ENCODE measurements around the gene MRPL12.
A peak's percentile ranks its signal among the peaks of the same experiment; 100 is the strongest.

The MRPL12 gene

DNA sequence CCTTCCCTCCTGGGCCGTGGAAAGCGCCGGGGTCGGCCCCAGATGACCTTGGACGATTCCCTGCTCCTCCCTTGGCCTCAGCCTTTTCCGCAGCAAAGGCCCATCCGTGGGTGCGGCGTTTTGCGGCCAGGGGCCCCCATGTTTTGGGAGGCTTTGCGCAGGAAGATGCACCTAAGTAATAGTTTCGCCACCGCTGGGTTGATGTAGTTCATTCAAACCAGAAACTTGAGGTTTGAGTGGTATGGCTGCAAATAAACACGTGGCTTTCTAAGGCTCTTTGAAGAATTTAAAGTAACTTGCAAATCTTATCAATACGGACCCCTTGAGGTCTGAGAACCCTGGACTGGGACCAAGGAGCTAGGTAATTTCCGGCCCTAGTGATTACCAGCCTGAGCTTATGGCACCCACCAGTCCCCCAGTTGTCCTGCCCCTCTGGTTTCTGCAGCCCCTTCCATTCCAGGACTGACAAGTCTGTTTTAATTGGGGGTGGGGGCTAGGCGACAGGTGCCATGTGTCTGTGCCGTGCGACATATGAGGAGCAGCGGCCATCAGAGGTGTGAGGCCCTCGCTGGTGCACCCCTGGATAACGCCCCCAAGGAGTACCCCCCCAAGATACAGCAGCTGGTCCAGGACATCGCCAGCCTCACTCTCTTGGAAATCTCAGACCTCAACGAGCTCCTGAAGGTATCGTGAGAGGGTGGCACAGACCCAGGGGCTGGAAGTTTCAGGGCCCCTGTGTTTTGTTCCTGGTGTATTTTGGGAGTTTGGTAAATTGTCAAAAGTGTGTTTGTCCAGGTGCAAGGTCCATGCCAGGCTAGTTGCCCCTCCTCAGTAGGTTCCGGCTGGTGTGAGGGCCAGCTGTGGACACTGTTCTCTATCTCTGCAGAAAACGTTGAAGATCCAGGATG is 834 bp downstream of the MRPL12 start:
- DNase-seq = no peak

DNA sequence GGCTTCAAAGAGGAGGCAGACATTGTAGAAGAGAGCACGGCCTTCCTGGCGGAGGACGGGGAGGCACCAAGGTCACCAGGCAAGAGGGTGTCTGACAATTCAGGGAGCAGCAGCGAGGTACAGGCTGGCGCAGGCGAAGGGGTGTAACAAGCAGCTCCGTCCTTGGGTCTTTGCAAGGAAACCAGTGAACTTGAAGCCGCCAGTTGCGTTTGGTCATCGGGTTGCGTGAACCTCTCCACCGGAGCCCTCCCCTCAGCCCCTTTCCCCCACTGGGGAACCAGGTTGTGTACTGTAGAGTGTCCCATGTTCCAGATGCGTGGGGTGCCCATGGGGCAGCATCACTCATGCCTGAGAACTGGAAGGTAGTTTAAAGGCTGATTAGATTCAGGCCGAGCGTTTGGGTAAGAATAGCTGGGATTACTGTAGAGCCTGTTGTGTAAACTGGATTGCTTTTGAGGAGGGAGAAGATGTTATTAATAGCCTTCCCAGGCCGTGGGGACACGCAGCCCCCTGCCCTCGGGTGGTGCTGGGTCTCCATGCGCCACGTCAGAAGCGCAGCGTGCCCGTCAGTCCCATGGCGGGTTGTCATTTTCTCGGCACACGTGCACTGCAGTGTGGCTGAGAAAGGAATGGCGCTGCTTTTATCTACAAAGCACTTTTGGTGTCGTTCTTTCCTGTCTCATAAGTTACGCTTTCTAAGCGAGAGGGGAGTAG is 2.5 kb downstream of the MRPL12 start:
- DNase-seq = no peak

DNA sequence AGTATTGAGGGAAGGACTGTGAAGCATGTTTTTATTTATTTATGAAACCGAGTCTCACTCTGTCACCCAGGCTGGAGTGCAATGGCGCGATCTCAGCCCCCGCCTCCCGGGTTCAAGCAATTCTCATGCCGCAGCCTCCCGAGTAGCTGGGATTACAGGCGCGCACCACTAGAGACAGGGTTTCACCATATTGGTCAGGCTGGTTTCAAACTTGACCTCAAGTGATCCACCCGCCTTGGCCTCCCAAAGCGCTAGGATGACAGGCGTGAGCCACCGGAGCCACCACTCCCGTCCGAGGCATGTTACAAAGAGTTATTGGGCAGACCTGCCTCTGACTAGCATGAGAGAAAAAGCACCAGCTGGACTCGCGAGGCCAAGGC is 3.1 kb downstream of the MRPL12 start:
- DNase-seq = no peak

DNA sequence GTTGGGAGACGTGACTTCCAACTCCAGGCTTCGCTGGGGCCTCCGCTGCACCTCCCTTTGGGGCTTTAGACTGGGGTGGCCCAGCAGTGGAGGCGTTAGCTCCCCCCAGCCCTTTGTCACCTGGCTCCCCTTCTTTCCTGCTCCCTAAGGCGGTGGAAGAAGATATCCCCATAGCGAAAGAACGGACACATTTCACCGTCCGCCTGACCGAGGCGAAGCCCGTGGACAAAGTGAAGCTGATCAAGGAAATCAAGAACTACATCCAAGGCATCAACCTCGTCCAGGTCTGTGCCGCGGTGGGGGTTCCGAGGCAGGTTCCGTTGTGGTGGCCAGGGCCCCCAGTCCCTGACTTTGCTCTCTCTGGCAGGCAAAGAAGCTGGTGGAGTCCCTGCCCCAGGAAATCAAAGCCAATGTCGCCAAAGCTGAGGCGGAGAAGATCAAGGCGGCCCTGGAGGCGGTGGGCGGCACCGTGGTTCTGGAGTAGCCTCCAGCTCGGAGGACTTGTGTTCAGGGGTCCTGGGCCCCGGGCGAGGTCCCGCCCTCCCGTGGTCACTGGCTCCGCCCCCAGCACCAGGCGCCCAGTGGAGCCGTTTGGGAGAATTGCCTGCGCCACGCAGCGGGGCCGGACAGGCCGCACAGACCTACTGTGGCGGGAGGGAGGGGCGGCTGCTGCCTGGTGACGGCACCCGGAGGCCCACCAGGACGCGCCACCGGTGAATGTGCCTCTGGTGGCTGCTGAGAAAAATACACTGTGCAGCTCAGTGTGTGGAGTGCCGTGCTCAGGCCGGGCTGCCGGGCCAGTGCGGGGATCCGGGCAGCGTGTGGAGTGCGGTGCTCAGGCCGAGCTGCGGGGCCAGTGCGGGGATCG is 3.8 kb downstream of the MRPL12 start:
- DNase-seq = no peak

GRCh38 chr17:81707725-81708646 is 4.8 kb downstream of the MRPL12 start:
- DNase-seq = no peak

- DNase-seq = no peak
These were observed 5.6 kb downstream of the MRPL12 start for GRCh38 chr17:81708739-81709185.

DNA sequence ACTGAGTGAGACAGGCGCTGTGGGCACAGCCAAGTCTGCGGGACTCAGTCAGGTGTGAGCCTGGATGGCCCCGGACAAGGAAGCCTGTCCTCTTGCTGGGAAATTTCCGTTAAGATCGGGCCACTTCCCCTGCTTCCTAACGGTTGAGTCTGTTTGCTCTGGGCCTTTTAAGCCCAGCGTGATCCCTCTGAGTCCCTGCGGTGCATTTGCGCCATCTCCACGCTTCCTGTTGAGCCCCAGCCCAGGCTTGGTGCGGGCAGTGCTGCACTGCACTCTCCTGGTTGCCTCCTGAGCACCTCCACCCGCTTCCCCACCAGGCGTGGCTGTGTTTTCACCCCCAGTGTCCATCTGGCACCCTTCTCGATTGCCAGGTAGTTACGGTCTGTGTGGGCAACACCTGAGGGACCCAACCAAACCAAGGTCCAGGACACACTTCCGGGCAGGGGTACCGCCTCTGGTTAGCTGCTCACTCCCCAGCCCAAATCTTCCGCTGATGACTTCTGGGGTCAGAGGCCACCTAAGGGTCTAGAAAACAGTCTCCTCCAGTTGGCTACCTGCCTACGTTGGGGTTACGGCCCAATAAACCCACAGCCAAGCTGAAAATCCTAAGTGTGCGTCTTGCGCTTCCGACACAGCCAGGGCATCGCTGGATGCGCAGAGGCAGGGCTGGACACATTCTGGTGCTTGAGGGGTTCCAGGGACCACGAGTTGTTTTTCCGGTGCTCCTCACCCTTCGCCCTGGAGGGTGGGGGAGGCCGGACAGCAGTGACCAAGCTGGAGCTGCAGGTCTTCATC is 7.5 kb downstream of the MRPL12 start:
- DNase-seq = no peak

DNA sequence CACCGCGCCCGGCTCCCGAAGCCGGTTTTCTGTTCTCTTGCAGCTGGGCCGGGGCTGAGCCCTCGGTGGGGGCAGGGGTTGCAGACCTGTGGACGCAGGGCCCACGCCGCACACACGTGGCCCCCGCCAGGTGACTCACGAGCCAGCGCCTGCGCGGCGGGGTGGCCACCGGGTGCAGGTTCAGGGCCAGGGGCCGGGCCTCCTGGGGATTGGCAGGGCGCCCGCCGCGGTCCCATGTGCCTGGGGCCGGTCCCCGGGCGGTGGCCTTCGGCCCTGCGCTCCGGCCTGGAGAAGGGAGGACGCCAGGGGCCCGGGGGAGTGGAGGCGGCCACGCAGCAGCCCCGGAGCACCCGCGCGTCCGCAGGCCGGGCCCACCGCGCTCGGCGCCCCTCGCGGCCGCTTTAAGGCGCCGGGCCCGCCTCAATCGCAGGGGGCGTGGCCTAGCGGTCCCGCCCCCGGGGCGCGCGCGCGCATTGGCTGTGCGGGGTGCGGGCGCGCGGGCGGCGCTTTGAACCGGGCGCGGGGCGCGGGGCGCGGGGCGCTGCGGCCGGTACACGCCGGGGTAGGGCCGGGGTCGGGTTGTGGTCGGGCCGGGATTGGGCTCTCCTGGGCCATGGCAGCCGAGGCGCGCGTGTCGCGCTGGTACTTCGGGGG is 8.8 kb downstream of the MRPL12 start, which contains the start of gene SLC25A10:
TSS of gene SLC25A10 (plus strand) at position 471 of the 654 bp plus-strand sequence. CDS start at position 614, 143 bp downstream.
- peak; percentile 89 for DNase-seq

DNA sequence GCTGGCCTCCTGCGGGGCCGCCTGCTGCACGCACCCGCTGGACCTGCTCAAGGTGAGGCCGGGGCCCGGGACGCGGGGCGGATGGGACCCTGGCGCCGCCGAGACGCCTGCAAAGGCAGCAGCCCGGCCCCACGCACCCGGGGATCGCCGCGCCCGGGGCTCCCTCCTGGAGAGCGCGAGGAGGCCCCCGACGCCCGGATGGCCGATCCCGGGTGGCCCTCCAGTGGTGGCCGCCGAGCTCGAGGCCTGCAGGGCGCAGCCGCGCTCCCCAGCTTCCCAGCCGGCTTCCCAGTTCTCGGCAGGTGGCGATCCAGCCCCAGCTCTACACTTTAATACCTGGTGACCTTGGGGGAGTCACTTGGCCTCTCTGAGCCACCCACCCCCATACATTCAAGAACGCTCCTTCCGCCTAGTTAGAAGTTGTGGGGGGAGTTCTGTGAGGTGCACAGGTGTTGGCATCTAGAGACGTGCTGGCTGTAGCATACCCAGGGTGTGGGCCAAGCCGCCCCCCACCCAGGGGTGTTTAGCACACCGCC is 9.4 kb downstream of the MRPL12 start:
- no peak for DNase-seq

DNA sequence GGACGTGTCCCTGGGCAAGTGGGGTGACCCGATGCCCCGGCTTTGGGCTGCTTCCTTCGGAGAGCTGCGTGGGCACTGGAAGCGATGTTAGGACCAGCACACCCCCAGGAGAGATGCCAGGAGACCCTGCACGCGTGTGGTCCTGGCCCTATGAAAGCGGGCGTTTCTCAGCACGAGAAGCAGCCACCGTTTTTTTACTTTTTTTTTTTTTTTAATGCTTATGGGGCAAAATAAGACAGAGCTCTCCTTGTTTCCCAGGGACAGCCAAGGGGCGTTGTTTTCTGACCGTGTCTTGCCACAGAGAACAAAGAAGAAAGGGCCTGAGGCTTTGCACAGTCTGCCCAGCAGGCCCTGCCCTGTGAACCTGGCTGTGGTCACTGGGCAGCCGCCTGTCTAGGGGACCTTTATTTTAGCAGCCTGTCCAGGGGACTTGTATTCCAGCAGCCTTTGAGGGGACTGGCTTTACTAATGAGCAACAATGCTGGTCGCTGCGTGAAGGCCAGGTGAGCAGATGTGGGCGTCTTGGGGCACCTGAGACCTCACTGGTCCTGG is 9.9 kb downstream of the MRPL12 start:
- DNase-seq = no peak

DNA sequence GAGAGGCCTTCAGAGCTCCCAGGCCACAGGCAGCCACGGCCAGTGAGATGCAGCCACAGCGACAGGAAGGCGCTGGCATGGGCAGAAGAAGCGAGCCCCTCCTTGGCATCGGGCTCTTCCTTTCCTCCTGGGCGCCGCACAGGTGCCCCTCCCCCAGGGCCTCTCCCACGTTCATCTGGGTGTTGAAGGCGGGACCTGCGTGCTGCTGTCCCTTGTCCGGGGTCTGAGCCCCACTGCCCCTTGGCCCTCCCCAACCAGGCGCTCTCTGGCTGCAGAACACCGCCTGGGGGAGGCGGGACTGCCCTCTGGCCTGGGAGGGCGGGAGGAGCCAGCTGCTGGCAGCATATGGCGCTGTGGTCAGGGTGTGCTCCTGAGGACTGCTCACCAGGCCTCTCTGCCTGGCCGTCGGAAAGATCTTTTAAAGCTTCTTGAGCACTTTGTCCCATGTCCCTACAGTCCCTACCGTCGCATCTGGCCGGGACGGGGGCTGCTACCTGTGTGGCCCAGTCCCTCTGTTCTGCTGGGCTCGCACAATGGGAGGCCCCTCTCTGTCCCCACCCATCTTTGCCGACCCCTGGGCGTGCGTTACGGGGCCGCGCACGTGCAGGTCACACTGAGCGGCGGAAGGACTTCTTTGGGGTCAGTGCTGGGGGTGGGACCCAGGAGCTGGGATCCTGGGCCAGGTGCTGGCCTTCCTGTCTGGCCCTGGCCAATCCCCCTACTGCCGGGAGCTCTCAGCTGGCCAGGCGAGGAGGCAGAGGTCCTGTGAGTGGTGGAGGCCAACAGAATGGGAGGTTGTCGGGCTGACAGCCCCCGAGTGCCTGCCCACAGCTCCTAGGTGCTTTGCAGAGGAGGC is 10.6 kb downstream of the MRPL12 start:
- DNase-seq = no peak

DNA sequence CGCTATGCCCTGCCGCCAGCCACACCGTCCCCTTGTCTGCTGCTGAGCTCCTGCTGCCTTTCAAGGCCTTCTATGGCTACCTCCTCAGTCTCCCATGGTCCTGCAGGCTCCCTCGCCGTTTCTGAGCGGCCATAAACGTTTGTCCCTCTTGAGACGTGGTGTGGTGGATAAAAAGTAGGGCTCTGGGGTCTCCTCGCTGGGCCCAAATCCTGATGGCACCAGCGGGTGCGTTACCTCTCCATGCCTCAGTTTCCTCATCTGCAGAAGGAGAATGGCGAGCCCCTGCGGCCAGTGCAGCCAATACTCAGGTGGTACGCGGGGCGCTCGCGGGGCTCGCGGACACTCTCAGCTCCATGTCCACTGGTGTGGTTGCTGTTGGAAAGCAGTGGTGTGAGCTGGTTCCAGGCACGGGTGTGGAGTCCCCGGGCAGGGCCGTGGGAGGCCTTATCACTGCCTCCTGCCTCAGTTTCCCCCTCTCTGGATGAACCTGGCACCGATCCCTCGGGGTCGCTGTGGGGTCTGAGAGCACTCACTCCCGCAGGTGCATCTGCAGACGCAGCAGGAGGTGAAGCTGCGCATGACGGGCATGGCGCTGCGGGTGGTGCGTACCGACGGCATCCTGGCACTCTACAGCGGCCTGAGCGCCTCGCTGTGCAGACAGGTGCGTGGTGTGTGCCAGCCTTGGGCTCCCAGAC is 11.4 kb downstream of the MRPL12 start:
- no peak for DNase-seq

DNA sequence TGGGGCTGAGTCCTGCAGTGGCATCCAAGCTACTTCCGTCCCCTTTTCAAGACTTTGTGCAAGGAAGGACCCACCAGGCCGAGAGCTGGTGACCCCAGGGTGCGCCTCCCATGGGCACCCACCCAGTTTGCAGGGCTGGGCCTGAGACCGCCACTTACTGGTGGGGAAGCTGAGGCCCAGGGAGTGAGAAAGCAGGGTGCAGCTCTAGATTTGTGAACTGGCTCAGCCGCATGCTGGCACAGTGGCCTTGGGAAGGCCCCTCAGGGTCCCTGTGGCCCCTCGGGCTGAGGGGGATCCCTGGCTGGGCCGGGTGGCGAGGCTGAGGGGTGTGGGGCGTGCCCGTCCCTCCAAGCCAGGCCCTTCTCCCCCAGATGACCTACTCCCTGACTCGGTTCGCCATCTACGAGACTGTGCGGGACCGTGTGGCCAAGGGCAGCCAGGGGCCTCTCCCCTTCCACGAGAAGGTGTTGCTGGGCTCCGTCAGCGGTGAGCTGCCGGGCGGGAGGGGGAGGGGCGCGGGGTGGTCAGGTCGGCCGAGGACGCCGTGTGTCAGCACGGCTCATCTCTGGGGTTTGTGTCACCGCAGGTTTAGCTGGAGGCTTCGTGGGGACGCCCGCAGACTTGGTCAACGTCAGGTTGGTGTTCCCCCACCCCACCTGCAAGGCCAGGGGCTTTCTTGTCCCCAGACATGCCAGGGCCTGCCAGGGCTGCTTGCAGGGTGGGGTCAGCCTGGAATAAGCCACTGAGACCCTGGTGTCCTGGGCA is 12.1 kb downstream of the MRPL12 start:
- no peak for DNase-seq

- no peak for DNase-seq
These were observed 12.9 kb downstream of the MRPL12 start for GRCh38 chr17:81715872-81716673.

- no peak for DNase-seq
These were observed 13.5 kb downstream of the MRPL12 start for GRCh38 chr17:81716674-81716996.

GRCh38 chr17:81717049-81717765 is 14.0 kb downstream of the MRPL12 start:
- DNase-seq = no peak

All from NCI-H345 (cell line).